Parathyroid adenoma (tissue), 2 donors: ENCODE results near the gene MFF.
A peak's percentile ranks its signal among the peaks of the same experiment; 100 is the strongest.

Experiments used
- H2AFZ ChIP-seq: fragments of 300-600 bp; sonication (generic); one replicate; pipeline ENCODE4 v1.7.0; 2017; ENCODE audit warnings: antibody characterized with exemption, mild to moderate bottlenecking
- H3K27ac ChIP-seq: fragments of 300-600 bp; sonication (generic); one replicate; pipeline ENCODE4 v1.7.0; 2017
- H3K27me3 ChIP-seq: fragments of 300-600 bp; sonication (generic); one replicate; pipeline ENCODE4 v1.7.0; 2017; ENCODE audit warnings: low read length; ENCODE audit not compliant: control insufficient read depth, insufficient read depth
- H3K36me3 ChIP-seq: fragments of 300-600 bp; sonication (generic); one replicate; pipeline ENCODE4 v1.7.0; 2017; ENCODE audit warnings: low read length; ENCODE audit not compliant: control insufficient read depth, insufficient read depth
- H3K4me1 ChIP-seq: fragments of 300-600 bp; sonication (generic); one replicate; pipeline ENCODE4 v1.7.0; 2017; ENCODE audit warnings: control low read depth
- H3K4me2 ChIP-seq: fragments of 300-600 bp; sonication (generic); one replicate; pipeline ENCODE4 v1.7.0; 2017; ENCODE audit warnings: low read length
- H3K4me3 ChIP-seq: fragments of 300-600 bp; sonication (generic); one replicate; pipeline ENCODE4 v1.7.0; 2017; ENCODE audit warnings: low read depth, low read length
- H3K79me2 ChIP-seq: fragments of 300-600 bp; sonication (generic); one replicate; pipeline ENCODE4 v1.7.0; 2017; ENCODE audit warnings: control low read depth
- H3K9ac ChIP-seq: fragments of 300-600 bp; sonication (generic); one replicate; pipeline ENCODE4 v1.7.0; 2017; ENCODE audit warnings: mild to moderate bottlenecking
- H3K9me3 ChIP-seq: fragments of 300-600 bp; sonication (generic); one replicate; pipeline ENCODE4 v1.7.0; 2017; ENCODE audit warnings: low read length; ENCODE audit not compliant: control insufficient read depth
- TF ChIP-seq, protein P1 (sequence below): fragments of 300-600 bp; sonication (generic); IDR thresholded peaks from one replicate; pipeline ENCODE4 v1.7.0; 2017; ENCODE audit warnings: antibody characterized with exemption, mild to moderate bottlenecking
- donor health status: primary hyperparathyroidism.

The MFF gene

DNA sequence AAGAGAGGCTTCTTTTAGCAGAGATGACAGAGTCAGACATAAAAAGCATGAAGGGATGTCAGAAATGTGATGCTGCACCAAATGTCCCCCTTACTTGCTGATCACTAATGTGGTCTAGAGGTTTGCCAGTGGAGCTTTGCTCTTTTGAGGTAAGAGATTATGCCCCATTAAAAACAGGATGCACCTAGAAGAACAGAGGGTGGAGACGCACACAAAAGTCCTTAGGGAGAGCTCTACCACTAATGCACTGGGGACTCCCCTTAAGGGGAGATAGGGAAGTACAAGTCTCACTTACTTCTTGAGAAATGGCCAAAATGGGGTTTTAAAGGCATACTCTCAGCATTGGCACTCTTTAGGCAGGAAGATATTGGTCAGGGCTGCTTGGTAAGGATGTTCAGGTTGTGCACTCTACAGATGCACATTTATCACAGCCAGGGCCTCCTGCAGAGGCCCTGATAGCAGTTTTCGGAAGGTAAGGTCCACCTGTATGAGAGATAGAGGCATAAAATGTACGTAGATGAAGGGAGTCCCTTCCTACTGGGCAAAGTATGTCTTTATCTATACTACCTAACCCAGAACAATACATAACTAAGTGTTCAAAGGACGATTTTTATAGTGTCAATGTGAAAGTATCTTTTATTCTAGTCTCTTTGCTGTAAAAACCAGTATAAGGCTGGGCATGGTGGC, 79.7 kb downstream of the MFF start:
- TF ChIP-seq, protein P1, sequence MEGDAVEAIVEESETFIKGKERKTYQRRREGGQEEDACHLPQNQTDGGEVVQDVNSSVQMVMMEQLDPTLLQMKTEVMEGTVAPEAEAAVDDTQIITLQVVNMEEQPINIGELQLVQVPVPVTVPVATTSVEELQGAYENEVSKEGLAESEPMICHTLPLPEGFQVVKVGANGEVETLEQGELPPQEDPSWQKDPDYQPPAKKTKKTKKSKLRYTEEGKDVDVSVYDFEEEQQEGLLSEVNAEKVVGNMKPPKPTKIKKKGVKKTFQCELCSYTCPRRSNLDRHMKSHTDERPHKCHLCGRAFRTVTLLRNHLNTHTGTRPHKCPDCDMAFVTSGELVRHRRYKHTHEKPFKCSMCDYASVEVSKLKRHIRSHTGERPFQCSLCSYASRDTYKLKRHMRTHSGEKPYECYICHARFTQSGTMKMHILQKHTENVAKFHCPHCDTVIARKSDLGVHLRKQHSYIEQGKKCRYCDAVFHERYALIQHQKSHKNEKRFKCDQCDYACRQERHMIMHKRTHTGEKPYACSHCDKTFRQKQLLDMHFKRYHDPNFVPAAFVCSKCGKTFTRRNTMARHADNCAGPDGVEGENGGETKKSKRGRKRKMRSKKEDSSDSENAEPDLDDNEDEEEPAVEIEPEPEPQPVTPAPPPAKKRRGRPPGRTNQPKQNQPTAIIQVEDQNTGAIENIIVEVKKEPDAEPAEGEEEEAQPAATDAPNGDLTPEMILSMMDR = no peak
- no peak overlapping the region for H3K4me3 ChIP-seq
- no peaks in the 10 kb centered on the region for H3K36me3 ChIP-seq
- H3K4me1 ChIP-seq = no peaks in the 10 kb centered on the region
- no peaks in the 10 kb centered on the region for H3K27me3 ChIP-seq
- no peak overlapping the region for H3K9ac ChIP-seq
- H2AFZ ChIP-seq = no peak overlapping the region
- H3K79me2 ChIP-seq = no peaks in the 10 kb centered on the region
- H3K27ac ChIP-seq = no peak overlapping the region
- H3K4me2 ChIP-seq = no peak overlapping the region
- no peaks in the 10 kb centered on the region for H3K9me3 ChIP-seq

DNA sequence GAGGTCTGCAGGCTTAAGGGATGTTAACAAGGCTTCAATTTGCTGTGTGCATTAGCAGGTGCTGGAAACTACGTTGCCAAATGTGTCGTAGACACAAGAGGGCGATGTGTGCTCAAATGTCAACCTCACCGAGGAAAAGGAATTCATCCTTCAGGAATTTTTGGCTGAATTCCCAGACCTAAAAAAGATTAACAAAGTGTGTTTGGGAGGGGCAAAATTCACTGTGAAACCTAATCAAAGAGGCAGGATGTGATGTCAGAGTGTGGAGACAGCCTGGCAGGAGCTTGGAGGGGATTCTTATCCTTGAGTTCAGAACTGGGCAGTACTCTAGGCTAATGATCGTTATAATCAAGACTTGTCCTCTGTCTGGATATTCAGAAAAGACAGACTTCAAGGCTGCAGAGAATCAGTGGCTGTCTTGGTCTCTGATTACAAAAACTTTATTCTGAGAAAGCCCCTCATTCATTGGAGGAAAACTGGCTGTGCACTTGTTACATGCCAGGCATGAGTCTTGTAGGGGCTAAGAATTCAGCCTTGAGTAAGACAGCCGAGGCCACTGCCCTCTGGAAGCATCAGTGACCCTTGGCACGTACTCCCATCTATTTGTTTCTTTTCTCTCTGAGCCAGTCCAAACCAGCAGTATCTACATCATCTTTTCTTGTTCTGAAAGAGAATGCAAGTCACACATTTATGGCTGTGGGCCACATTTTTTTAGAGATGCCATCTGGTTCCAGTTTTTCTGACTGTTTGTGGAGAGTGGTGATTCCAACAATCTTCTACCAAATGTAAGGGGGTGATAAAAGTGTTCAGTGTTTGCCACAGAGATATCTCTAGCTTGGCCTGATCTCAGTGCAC, 81.4 kb downstream of the MFF start:
- H3K9ac ChIP-seq = no peak overlapping the region

More for the DNA sequence above, 81.4 kb downstream of the MFF start:
- Histone ChIP-seq H3K79me2 (no peaks in the 10 kb centered on the region), H3K4me1 (no peaks in the 10 kb centered on the region), H3K4me3 (no peak overlapping the region), H2AFZ (peak overlapping the region; percentile 16), H3K27ac (peak overlapping the region; percentile 0), H3K36me3 (no peaks in the 10 kb centered on the region), H3K4me2 (no peak overlapping the region), H3K9me3 (no peaks in the 10 kb centered on the region), H3K27me3 (no peaks in the 10 kb centered on the region)
- TF ChIP-seq, protein P1 = peak; percentile 65
